H9 (cell line): ENCODE measurements around the gene FTO. TPM values are rescaled to one million over a fixed set of nuclear protein-coding genes. Genes with fewer than 3 reads are reported as not detected.

Experiments used
- DNase-seq: peaks from one replicate; pipeline ENCODE4 v3.0.0-alpha.2; 2017
- H2AFZ ChIP-seq: one replicate; pipeline ENCODE4 v1.6.1; 2013; ENCODE audit warnings: mild to moderate bottlenecking, low read length, control low read depth, moderate library complexity
- H2AK5ac ChIP-seq: 2 replicates; pipeline ENCODE4 v1.6.1; 2013; ENCODE audit warnings: low read length, control low read depth, mixed read lengths; ENCODE audit not compliant: insufficient read length
- H2BK120ac ChIP-seq: one replicate; pipeline ENCODE4 v1.6.1; 2013; ENCODE audit warnings: low read depth, mild to moderate bottlenecking, low read length, control low read depth, inconsistent platforms; ENCODE audit not compliant: poor library complexity, severe bottlenecking
- H2BK12ac ChIP-seq: 2 replicates; pipeline ENCODE4 v1.6.1; 2013; ENCODE audit warnings: low read length, control low read depth, mixed read lengths, low read depth; ENCODE audit not compliant: insufficient read length
- H2BK15ac ChIP-seq: 2 replicates; pipeline ENCODE4 v1.6.1; 2013; ENCODE audit warnings: low read depth, low read length, control low read depth
- H2BK20ac ChIP-seq: one replicate; pipeline ENCODE4 v1.6.1; 2013; ENCODE audit warnings: low read depth, mild to moderate bottlenecking, low read length, control low read depth, inconsistent platforms; ENCODE audit not compliant: poor library complexity, severe bottlenecking
- H2BK5ac ChIP-seq: 2 replicates; pipeline ENCODE4 v1.6.1; 2013; ENCODE audit warnings: low read length, control low read depth, mixed read lengths; ENCODE audit not compliant: insufficient read length
- H3K14ac ChIP-seq: 2 replicates; pipeline ENCODE4 v1.6.1; 2013; ENCODE audit warnings: low read length, control low read depth; ENCODE audit not compliant: insufficient read depth
- H3K18ac ChIP-seq: 2 replicates; pipeline ENCODE4 v1.6.1; 2013; ENCODE audit warnings: low read depth, mild to moderate bottlenecking, mixed read lengths, low read length, control low read depth; ENCODE audit not compliant: insufficient read length
- H3K23ac ChIP-seq: 2 replicates; pipeline ENCODE4 v1.6.1; 2013; ENCODE audit warnings: low read length, control low read depth, mixed read lengths, low read depth; ENCODE audit not compliant: insufficient read length
- H3K23me2 ChIP-seq: 2 replicates; pipeline ENCODE4 v1.6.1; 2013; ENCODE audit warnings: low read depth, mild to moderate bottlenecking, mixed read lengths, low read length, control low read depth; ENCODE audit not compliant: insufficient read length, poor library complexity, severe bottlenecking
- H3K27ac ChIP-seq: 2 replicates; pipeline ENCODE4 v1.5.1; 2013; ENCODE audit warnings: low read length, control low read depth, mixed read lengths, low read depth; ENCODE audit not compliant: insufficient read length
- H3K27me3 ChIP-seq: 2 replicates; pipeline ENCODE4 v1.6.1; 2013; ENCODE audit warnings: low read length, control low read depth, inconsistent platforms; ENCODE audit not compliant: insufficient read depth
- H3K4ac ChIP-seq: 2 replicates; pipeline ENCODE4 v1.6.1; 2013; ENCODE audit warnings: low read depth, mild to moderate bottlenecking, control low read depth, inconsistent platforms, low read length, moderate library complexity
- H3K4me1 ChIP-seq: 2 replicates; pipeline ENCODE4 v1.6.1; 2013; ENCODE audit warnings: low read length, control low read depth, inconsistent platforms; ENCODE audit not compliant: insufficient read depth
- H3K4me2 ChIP-seq: 2 replicates; pipeline ENCODE4 v1.6.1; 2013; ENCODE audit warnings: low read length, control low read depth, mixed read lengths; ENCODE audit not compliant: insufficient read length, insufficient read depth
- H3K56ac ChIP-seq: 2 replicates; pipeline ENCODE4 v1.6.1; 2013; ENCODE audit warnings: low read depth, mild to moderate bottlenecking, mixed read lengths, low read length, control low read depth; ENCODE audit not compliant: insufficient read length
- H3K79me1 ChIP-seq: 2 replicates; pipeline ENCODE4 v1.6.1; 2013; ENCODE audit warnings: low read depth, mild to moderate bottlenecking, moderate library complexity, low read length, control low read depth, inconsistent platforms; ENCODE audit not compliant: insufficient read depth, poor library complexity, severe bottlenecking
- H3K79me2 ChIP-seq: 2 replicates; pipeline ENCODE4 v1.6.1; 2013; ENCODE audit warnings: low read length, control low read depth, inconsistent platforms; ENCODE audit not compliant: insufficient read depth
- H3K9ac ChIP-seq: 2 replicates; pipeline ENCODE4 v1.6.1; 2013; ENCODE audit warnings: low read length, control low read depth, mixed read lengths; ENCODE audit not compliant: insufficient read length; ENCODE audit errors: extremely low read depth
- H3K9me3 ChIP-seq: one replicate; pipeline ENCODE4 v1.6.1; 2013; ENCODE audit warnings: low read depth, low read length, inconsistent platforms; ENCODE audit not compliant: control insufficient read depth
- H3T11ph ChIP-seq: one replicate; pipeline ENCODE4 v1.6.1; 2013; ENCODE audit warnings: mild to moderate bottlenecking, low read length, control low read depth, inconsistent platforms
- H4K20me1 ChIP-seq: one replicate; pipeline ENCODE4 v1.6.1; 2013; ENCODE audit not compliant: control insufficient read depth, insufficient read length, insufficient read depth
- H4K5ac ChIP-seq: 2 replicates; pipeline ENCODE4 v1.6.1; 2013; ENCODE audit warnings: low read depth, mild to moderate bottlenecking, mixed read lengths, low read length, control low read depth; ENCODE audit not compliant: insufficient read length
- H4K8ac ChIP-seq: replicated peaks from 2 replicates; pipeline ENCODE4 v1.6.1; 2013; ENCODE audit warnings: low read length, control low read depth, mixed read lengths, low read depth; ENCODE audit not compliant: insufficient read length
- H4K91ac ChIP-seq: 2 replicates; pipeline ENCODE4 v1.6.1; 2013; ENCODE audit warnings: low read depth, mild to moderate bottlenecking, moderate library complexity, mixed read lengths, low read length, control low read depth; ENCODE audit not compliant: insufficient read length
- H3K27ac Mint-ChIP-seq, 3 experiments: 2 replicates in 2 of 3; 3 replicates in 1 of 3; pipeline ENCODE4 v1.8.0; 2020 to 2021; ENCODE audit warnings: mixed read lengths in 3 of 3, mild to moderate bottlenecking in 1 of 3, moderate library complexity in 1 of 3
- H3K27me3 Mint-ChIP-seq: 2 replicates; pipeline ENCODE4 v1.8.0; 2021; ENCODE audit warnings: low read depth, mild to moderate bottlenecking, moderate library complexity, mixed read lengths
- H3K36me3 Mint-ChIP-seq, 3 experiments: 2 replicates in 2 of 3; 3 replicates in 1 of 3; pipeline ENCODE4 v1.8.0; 2020 to 2021; ENCODE audit warnings: low read depth in 3 of 3, mixed read lengths in 3 of 3; ENCODE audit not compliant: insufficient read depth in 1 of 3
- H3K4me1 Mint-ChIP-seq, 2 experiments: 2 replicates each; pipeline ENCODE4 v1.8.0; 2020; ENCODE audit warnings: mixed read lengths in 2 of 2
- H3K4me3 Mint-ChIP-seq, 2 experiments: 2 replicates in 1 of 2; 3 replicates in 1 of 2; pipeline ENCODE4 v1.8.0; 2020 to 2021; ENCODE audit warnings: mild to moderate bottlenecking in 2 of 2, mixed read lengths in 2 of 2, moderate library complexity in 1 of 2
- H3K9me3 Mint-ChIP-seq, 2 experiments: 2 replicates in 1 of 2; 3 replicates in 1 of 2; pipeline ENCODE4 v1.8.0; 2020; ENCODE audit warnings: mild to moderate bottlenecking in 2 of 2, mixed read lengths in 2 of 2, moderate library complexity in 1 of 2
- CTCF ChIP-seq: fragments of 200-600 bp; sonication (generic); conservative IDR thresholded peaks from 3 replicates; pipeline ENCODE4 v1.8.0; 2021; ENCODE audit warnings: antibody characterized with exemption, mild to moderate bottlenecking
- WGBS: extraction: QIAGEN DNeasy Blood & Tissue Kit; methylation state at CpG from one replicate; pipeline ENCODE4 v1.1.7; 2013; ENCODE audit warnings: missing lambda C conversion rate, low lambda C conversion rate, mixed read lengths; ENCODE audit not compliant: insufficient read length; ENCODE audit errors: extremely low coverage; 5-methylcytosine and 5-hydroxymethylcytosine counted together
- total RNA-seq: library from RNA; stranded (reverse); gene quantifications from 2 replicates; pipeline ENCODE4 v1.2.1, GENCODE V29; 2021

The FTO gene
- total RNA-seq, 1 experiment from 2014 or later, result 67.9 TPM

- no peak overlapping the region for H2AFZ ChIP-seq
- H3K36me3 Mint-ChIP-seq, result no peaks in the 10 kb centered on the region
- H3K18ac ChIP-seq, result no peak overlapping the region
- H3K4me1 Mint-ChIP-seq, result peaks cover 0 to 5% of the 10 kb centered on the region in 2 experiments; a peak in 2 of 4 replicates
- H3K23ac ChIP-seq, result no peak overlapping the region
- H3K4ac ChIP-seq, result no peak overlapping the region
- no peak overlapping the region for H2BK20ac ChIP-seq
- no peak overlapping the region for H2BK5ac ChIP-seq
- no peaks in the 10 kb centered on the region for H3K27me3 Mint-ChIP-seq
- H3K56ac ChIP-seq, result no peak overlapping the region
- no peak overlapping the region for H2BK12ac ChIP-seq
- no peak for TF ChIP-seq CTCF
- no peak overlapping the region for H2AK5ac ChIP-seq
- H3K9me3 Mint-ChIP-seq, result no peaks in the 10 kb centered on the region
- H3K4me2 ChIP-seq, result no peak overlapping the region
- H2BK120ac ChIP-seq, result no peak overlapping the region
- no peak overlapping the region for H3T11ph ChIP-seq
- H4K5ac ChIP-seq, result no peak overlapping the region
- H3K4me1 ChIP-seq, result no peaks in the 10 kb centered on the region
- H2BK15ac ChIP-seq, result no peak overlapping the region
- H3K79me2 ChIP-seq, result no peaks in the 10 kb centered on the region
- no peaks in the 10 kb centered on the region for H3K27me3 ChIP-seq
- H3K79me1 ChIP-seq, result no peaks in the 10 kb centered on the region
- no peaks in the 10 kb centered on the region for H4K20me1 ChIP-seq
- WGBS, result no CpG with 5 or more reads among the region's 1 CpG
- H3K4me3 Mint-ChIP-seq, result no peak overlapping the region
- no peak overlapping the region for H3K27ac ChIP-seq
- no peak overlapping the region for H4K91ac ChIP-seq
- no peak overlapping the region for H4K8ac ChIP-seq
- no peak for DNase-seq
- no peak overlapping the region for H3K9ac ChIP-seq
- H3K23me2 ChIP-seq, result no peaks in the 10 kb centered on the region
- H3K14ac ChIP-seq, result no peak overlapping the region
- no peaks in the 10 kb centered on the region for H3K9me3 ChIP-seq
- no peak overlapping the region for H3K27ac Mint-ChIP-seq
These were observed 195.0 kb downstream of the FTO start for GRCh38 chr16:53898993-53899392.
